GM13977 (cell line): Measurements from ENCODE around the gene CREB3L2.

Experiments
- DNase-seq: peaks from one replicate; pipeline ENCODE4 v3.0.0; 2012; ENCODE audit warnings: low spot score
- CTCF ChIP-seq: IDR thresholded peaks from 2 replicates; pipeline ENCODE4 v1.5.1; 2012; ENCODE audit warnings: mild to moderate bottlenecking, control low read depth; ENCODE audit not compliant: insufficient read depth; ENCODE audit errors: extremely low read depth, missing control alignments
- in situ Hi-C: fragments of 300-500 bp; cut with MboI; formaldehyde crosslinking; loops from one replicate; pipeline ENCODE4 v1.12.0; 2022; ENCODE audit warnings: low sequenced_read_pairs, low pct_unique_long_range_greater_than_20kb, mixed read lengths, inconsistent platforms; ENCODE audit not compliant: unreplicated experiment

Gene CREB3L2

GRCh38 chr7:138033241-138033640, 31.4 kb upstream of the CREB3L2 start:
- in situ Hi-C loops, result no loop called here
- TF ChIP-seq CTCF, result no peak
- DNase-seq, result no peak

DNA sequence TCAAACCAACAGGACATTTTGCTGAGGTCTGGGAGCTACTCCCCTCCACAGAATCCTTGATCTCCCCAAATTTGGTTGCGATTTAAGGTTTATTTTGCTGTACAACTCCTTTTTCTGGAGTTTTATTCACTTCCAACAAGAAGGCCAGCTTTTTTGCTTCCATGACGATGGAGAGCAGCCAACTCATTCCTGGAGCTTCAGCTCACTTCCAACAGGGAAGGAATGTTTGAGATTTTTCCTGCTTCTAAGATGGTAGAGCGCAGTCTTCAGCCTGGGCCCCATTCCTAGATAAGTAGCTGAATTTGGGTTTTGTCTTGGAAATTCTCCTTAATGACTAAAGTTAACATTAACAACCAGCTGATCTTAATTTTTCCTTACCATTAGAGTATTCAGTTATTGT, 30.9 kb upstream of the CREB3L2 start:
- TF ChIP-seq CTCF, result no peak
- no peak for DNase-seq
- in situ Hi-C loops, result no loop called here

DNA sequence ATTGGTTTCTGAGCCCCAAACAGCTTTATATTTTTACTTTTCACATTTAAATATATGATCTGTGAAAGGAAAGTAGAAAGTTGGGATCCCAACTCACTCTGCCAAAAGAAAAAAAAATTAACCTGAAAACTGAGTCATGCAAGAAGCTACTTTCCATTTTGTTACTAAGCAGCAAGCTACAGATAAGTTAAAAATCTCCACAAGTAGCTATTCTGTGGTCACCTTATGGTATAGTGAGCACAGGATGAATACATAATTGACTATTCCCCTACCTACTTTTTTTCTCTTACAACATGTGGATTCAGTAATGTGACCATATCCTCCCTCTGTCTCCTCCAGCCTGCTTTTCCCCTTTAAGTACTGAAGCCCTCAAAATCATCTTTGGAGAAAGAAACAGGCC, 30.3 kb upstream of the CREB3L2 start:
- in situ Hi-C loops, result no loop called here
- DNase-seq, result no peak
- no peak for TF ChIP-seq CTCF

DNA sequence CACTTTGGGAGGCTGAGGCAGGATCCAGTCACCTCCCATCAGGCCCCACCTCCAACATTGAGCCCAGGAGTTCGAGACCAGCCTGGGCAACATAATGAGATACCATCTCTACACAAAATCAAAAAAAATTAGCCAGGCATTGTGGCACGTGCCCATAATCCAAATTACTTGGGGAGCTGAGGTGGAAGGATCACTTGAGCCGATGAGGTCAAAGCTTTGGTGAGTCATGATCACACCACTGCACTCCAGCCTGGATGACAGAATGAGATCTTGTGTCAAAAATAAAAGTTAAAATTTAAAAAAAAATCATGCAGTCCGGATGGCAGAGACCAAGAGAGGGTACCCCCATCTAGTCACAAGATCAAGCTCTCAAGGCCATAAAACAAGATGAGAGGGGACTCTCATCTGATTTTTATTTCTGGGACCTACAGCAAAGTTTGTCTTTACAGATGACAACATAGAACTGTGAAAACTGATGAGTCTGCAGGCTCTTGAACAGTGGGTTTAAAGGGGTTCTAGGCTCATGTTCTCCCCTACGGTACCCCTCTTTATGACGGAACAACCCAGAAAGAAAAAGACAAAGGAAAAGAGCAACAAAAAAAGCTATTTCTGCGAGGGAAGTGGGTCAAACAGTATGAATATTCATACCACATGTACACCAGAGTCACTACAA, 28.9 kb upstream of the CREB3L2 start:
- in situ Hi-C loops, result no loop called here
- no peak for TF ChIP-seq CTCF
- DNase-seq, result no peak

GRCh38 chr7:138029941-138030340, 28.1 kb upstream of the CREB3L2 start:
- in situ Hi-C loops, result no loop called here
- TF ChIP-seq CTCF, result no peak
- DNase-seq, result no peak

DNA sequence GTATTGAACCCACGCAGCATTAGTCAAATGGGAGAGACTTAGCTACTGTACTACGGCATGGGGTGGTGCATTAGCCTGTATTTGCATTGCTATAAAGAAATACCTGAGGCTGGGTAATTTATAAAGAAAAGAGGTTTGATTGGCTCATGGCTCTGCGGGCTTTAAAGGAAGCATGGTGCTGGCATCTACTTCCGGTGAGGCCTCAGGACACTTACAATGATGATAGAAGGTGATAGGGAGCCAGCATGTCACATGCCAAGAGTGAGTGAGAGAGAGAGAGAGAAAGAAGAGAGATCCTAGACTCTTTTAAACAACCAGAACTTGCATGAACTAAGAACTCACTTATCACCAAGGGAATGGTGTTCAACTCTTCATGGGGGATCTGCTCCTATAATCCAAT, 27.2 kb upstream of the CREB3L2 start:
- DNase-seq, result no peak
- TF ChIP-seq CTCF, result no peak
- in situ Hi-C loops, result no loop called here
